ENCODE results near the gene ADAMTS13. TPM values are rescaled to one million over a fixed set of nuclear protein-coding genes. Genes with fewer than 3 reads are reported as not detected.

The ADAMTS13 gene
- 0.91 and 1.3 TPM in 2 replicates for total RNA-seq

DNA sequence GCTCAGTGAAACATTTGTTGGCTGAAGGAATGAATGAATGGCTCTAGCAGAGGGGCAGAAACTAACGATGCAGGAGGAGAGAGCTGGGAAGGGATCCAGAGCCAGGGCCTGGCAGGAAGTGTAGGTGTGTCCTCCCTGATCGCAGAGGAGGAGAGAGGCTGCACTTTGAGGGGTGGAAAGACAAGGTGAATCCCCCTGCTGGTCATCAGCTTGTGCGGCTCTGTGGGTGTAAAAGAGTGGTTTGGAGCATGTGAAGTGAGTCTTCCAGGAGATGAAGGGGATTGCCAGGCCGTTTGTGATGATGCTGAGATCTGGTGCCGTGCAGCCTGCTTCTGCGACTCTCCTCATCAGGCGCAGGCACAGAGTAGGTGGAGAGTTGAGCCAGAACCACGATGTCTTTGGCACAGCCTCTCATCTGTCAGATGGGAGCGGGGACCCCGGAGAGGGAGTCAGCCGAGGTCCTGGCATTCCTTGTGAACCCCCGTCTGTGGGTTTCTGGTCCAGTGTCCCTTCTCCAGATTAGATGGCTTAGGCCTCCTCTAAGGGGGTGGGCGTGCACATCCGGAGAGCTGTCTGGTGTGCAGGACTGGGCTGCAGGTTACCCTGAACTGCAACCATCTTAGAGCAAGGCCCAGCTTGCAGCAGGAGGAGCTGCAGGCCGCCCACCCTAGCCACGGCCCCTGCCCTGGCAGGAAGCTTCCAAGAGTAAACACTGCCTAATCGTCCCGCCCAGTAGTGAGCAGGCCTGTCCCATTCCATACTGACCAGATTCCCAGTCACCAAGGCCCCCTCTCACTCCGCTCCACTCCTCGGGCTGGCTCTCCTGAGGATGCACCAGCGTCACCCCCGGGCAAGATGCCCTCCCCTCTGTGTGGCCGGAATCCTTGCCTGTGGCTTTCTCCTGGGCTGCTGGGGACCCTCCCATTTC, at the start of gene ADAMTS13:
TSS of gene ADAMTS13 (plus strand) at position 753 of the 928 bp plus-strand sequence. CDS start at position 830, 77 bp downstream.

DNA sequence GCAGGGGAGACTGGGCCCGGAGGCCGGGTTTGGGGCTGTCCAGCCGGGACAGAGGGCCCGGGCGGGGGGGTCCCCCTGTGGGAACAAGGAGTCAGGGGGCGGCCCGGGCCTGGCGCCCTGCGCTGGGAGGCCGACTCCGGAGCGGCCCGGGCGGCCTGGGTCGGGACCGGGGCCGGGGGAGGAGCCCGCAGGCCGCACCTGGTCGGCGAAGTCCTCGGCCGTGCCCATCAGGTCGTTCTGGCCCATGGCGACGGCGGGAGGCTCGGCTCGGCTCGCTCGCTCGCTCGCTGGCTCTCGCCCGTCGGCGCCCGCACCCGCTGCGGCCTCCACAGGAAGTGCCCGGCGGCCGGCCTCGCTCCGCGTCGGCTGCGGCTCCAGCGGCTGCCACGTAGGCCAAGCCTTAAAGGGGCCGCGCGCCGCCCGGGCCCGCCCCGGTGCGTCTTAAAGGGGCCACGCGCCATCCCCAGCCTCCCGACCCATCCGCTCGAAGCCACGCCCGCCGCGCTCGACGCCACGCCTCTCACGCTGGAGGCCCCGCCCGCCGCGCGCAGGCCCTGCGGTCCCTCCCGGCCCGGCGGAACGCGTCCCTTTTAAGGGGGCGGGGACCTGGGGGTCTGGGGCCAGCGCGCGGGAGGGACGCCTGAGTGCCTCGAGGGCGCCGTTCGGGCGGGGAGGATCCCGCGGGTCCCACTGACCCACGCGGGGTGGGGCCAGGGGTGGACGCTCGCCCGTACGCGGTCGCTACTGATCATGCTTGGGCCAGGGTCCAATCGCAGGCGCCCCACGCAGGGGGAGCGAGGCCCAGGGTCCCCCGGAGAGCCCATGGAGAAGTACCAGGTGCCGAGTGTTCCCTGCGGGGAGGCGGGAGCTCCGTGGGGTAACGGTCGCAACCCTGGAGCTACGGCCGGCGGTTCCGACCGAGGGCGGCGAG, 46.2 kb upstream of the ADAMTS13 start, which contains the start of the genes STKLD1 and SURF4:
TSS of gene STKLD1 (plus strand) at position 643 of the 931 bp plus-strand sequence. CDS start at position 751, 108 bp downstream.
TSS of gene SURF4 (minus strand) at position 337 of the 931 bp plus-strand sequence. CDS start at position 246, 91 bp downstream.

DNA sequence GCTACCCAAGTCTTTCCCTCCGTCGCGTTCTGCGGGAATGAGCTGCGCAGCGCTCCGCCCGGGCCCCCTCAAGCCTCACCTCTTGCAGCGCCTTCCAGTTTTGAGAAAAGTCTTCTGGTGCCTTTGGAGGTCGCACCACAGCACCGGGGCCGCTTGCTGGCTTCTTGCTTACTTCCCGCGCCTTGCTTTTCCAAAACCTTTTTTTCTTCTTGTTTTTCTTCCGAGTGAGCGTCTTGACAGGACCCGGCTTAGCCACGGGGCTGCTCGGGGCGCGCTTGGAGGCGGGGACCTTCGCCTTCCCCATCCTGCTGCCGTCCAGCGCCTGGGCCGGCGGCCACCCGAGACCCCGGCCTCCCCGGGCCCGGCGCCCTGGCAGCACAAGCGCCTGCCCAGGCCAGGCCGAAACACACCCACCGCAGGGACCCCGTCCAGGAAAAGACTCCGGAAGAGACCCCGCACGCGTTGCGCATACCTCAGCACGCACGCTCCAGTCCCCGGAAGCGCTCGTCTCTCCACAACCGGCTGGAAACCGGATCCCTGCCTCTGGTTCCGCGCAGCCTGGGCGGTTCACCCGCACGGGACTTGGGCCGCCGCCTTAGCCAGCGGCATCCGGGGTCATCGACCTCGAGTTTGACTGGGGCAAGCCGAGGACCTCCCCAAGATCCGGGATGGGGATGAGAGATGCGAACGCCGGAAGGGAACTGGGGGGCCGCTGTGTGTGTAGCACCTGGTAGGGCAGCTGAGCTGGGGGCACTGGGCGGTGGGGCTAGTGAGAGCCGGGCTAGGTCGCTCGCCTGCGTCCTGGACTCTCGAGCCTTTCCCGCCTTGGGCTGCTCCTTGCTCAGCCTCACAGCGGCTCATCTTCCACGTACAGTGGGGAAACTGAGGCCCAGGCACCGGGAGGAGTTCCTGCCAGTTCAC, 4.4 kb upstream of the ADAMTS13 start, which contains the start of gene REXO4:
TSS of gene REXO4 (minus strand) at position 470 of the 921 bp plus-strand sequence. CDS start at position 304, 166 bp downstream.

DNA sequence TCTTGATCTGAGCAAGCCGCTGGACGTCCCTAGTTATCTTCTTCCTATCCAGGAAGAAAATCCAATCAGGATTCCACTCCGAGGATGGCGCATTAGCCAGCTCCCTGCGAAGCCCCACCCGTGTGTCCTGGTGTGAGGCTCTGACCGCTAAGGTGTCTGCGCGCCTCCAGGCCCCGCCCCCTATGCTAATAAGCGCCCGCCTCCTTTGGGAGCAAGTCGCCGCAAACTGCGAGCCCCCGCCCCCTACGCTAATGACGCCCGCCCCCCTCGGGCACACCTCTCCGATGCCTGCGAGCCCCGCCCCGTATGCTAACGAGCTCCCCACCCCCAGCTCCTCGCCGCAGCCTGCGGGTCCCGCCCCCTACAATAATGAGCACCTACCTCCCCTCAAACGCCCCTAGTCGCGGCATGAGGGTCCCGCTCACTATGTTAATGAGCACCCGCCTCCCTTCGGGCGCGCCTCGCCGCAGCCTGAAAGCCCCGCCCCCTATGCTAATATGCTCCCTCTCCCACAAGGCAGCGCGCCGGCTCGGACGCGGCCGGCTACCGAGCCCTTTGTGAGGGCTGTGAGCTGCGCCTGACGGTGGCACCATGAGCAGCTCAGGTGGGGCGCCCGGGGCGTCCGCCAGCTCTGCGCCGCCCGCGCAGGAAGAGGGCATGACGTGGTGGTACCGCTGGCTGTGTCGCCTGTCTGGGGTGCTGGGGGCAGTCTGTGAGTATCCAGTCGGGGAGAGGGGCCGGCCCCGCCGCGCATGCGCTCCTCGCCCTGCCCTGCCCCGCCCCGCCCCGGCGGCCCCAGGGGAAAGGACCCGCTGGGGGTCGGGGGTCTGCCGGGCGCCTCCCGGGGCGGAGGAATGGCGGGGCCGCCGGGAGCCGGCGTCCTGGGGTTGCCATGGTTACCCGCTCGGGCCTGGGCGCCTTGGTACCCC, 37.6 kb downstream of the ADAMTS13 start, which contains the start of gene CACFD1:
TSS of gene CACFD1 (plus strand) at position 503 of the 929 bp plus-strand sequence. CDS start at position 592, 89 bp downstream.

DNA sequence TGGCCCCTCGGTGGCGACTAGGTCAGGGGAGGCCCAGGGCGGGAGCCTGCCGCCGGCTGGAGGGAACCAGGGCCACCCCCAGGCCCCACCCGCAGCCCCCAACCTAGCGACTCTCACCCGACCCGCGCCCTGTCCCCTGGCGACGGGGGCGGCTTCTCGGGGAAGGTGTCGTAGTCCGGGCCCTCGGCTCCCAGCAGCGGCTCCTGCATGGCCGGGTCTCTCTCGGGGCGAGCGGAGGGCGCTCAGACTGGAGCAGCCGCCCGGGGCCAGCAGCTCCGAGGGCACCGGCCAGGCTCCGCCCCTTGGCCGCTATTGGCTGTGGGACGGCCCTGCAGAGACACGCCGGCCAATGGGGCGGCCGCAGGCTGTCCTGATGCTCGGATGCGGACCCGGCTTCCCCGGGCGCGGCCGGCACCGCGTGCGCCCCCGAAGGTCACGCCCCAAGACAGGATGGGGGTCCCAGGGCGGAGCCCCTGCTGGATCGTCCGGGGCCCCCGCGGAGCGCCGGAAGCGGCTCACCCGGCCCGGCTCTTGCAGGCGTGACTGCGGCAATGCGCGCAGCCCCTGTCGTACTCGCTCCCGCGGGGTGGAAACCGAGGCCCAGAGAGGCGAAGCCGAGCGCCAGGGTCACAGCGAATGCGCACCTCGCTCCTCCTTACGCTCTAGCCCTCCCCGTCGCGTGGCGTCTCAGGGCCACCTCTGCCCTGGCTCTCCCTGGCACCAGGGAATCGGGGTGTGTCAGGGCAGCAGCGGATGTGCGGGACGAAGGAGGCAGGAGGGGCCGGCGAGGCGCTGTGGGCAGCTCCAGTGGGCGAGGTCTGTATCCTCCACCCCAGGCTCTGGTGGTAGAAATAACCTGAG, 56.9 kb downstream of the ADAMTS13 start, which contains the start of gene SLC2A6:
TSS of gene SLC2A6 (minus strand) at position 249 of the 861 bp plus-strand sequence. CDS start at position 209, 40 bp downstream.

Other genes with a start within 250 kb of the ADAMTS13 start
- gene OBP2B, start 213.1 kb upstream of the ADAMTS13 start, total RNA-seq = not detected in 2 replicates
- not detected in 2 replicates for gene ABO, start 147.2 kb upstream of the ADAMTS13 start, total RNA-seq
- gene SURF6, start 86.2 kb upstream of the ADAMTS13 start, total RNA-seq = 8.1 and 9.4 TPM in 2 replicates
- 14.3 and 15.9 TPM in 2 replicates for gene MED22, start 74.2 kb upstream of the ADAMTS13 start, total RNA-seq
- gene RPL7A, start 74.1 kb upstream of the ADAMTS13 start, total RNA-seq = 1,759 and 2,034 TPM in 2 replicates
- 25.6 and 28.0 TPM in 2 replicates for gene SURF1, start 65.9 kb upstream of the ADAMTS13 start, total RNA-seq
- 6.9 and 7.8 TPM in 2 replicates for gene SURF2, start 65.8 kb upstream of the ADAMTS13 start, total RNA-seq
- gene SURF4, start 46.3 kb upstream of the ADAMTS13 start, total RNA-seq = 405 and 413 TPM in 2 replicates
- gene STKLD1, start 46.0 kb upstream of the ADAMTS13 start, total RNA-seq = 0.32 and 1.3 TPM in 2 replicates
- gene REXO4, start 4.4 kb upstream of the ADAMTS13 start, total RNA-seq = 12.7 and 12.9 TPM in 2 replicates
- gene CACFD1, start 37.6 kb downstream of the ADAMTS13 start, total RNA-seq = 6.6 and 7.3 TPM in 2 replicates
- gene SLC2A6, start 56.7 kb downstream of the ADAMTS13 start, total RNA-seq = 8.3 and 8.9 TPM in 2 replicates
- gene MYMK, start 102.6 kb downstream of the ADAMTS13 start, total RNA-seq = not detected in 2 replicates
- 0.11 and 0.26 TPM in 2 replicates for gene ADAMTSL2, start 112.3 kb downstream of the ADAMTS13 start, total RNA-seq
- gene FAM163B, start 187.0 kb downstream of the ADAMTS13 start, total RNA-seq = not detected in 2 replicates
- under 0.01 TPM in 1 of 2 replicates, not detected in the other for gene DBH, start 214.0 kb downstream of the ADAMTS13 start, total RNA-seq

All from articular chondrocyte of knee joint (primary cell).